H1 (cell line): Measurements from ENCODE around the gene TTYH2. TPM values are rescaled to one million over a fixed set of nuclear protein-coding genes. Genes with fewer than 3 reads are reported as not detected.

Source experiments
- CTCF ChIA-PET: fragments of 300-600 bp; sonication (Branson Sonifier 250); formaldehyde crosslinking; loops from one replicate; lab custom pipeline; 2021; ENCODE audit not compliant: partially characterized antibody; lab: Charles Lee
- POLR2A ChIA-PET: fragments of 300-600 bp; sonication (Branson Sonifier 250); formaldehyde crosslinking; loops from one replicate; lab custom pipeline; 2021; ENCODE audit warnings: inconsistent platforms; ENCODE audit not compliant: partially characterized antibody; lab: Charles Lee
- DNase-seq, 2 experiments: peaks; one replicate each; pipeline versions ENCODE4 v3.0.0 to v3.0.0-alpha.2; 2010 to 2022; ENCODE audit warnings: low spot score in 2 of 2, low read depth in 1 of 2, mixed read lengths in 1 of 2
- FAIRE-seq: peaks from 2 replicates; lab custom pipeline; 2011; peaks lifted over from hg19 to GRCh38; lab: Jason Lieb, UNC
- H2AFZ ChIP-seq: 2 replicates; pipeline ENCODE4 v1.8.1; 2012; ENCODE audit warnings: low read length, inconsistent platforms
- H2AK5ac ChIP-seq: 2 replicates; pipeline ENCODE4 v1.6.1; 2013; ENCODE audit warnings: low read depth, low read length
- H2BK120ac ChIP-seq: replicated peaks from 2 replicates; pipeline ENCODE3; 2013; ENCODE audit warnings: low read depth, low read length, inconsistent platforms
- H2BK12ac ChIP-seq: 2 replicates; pipeline ENCODE4 v1.6.1; 2013; ENCODE audit warnings: low read depth, low read length
- H2BK15ac ChIP-seq: 2 replicates; pipeline ENCODE4 v1.6.1; 2013; ENCODE audit warnings: low read length
- H2BK20ac ChIP-seq: 2 replicates; pipeline ENCODE4 v1.6.1; 2013; ENCODE audit warnings: low read length
- H2BK5ac ChIP-seq: 2 replicates; pipeline ENCODE4 v1.6.1; 2013; ENCODE audit warnings: low read depth, low read length
- H3K14ac ChIP-seq: 2 replicates; pipeline ENCODE4 v1.6.1; 2013; ENCODE audit warnings: inconsistent platforms; ENCODE audit not compliant: insufficient read length
- H3K18ac ChIP-seq: 2 replicates; pipeline ENCODE4 v1.6.1; 2013; ENCODE audit warnings: low read length; ENCODE audit errors: extremely low read depth
- H3K23ac ChIP-seq: 2 replicates; pipeline ENCODE4 v1.6.1; 2013; ENCODE audit warnings: inconsistent platforms; ENCODE audit not compliant: insufficient read length
- H3K23me2 ChIP-seq: 2 replicates; pipeline ENCODE4 v1.6.1; 2013; ENCODE audit warnings: low read depth, low read length
- H3K27ac ChIP-seq: 2 replicates; pipeline ENCODE4 v1.6.1; 2011; ENCODE audit warnings: low read depth, low read length, inconsistent platforms
- H3K27me3 ChIP-seq, 4 experiments: replicated peaks in 1 of 4; 1 replicate in 1 of 4; 2 replicates in 3 of 4; pipeline versions ENCODE4 v1.6.1 to v1.8.1; 2011 to 2013; ENCODE audit warnings: low read length in 3 of 4, mild to moderate bottlenecking in 3 of 4, inconsistent platforms in 2 of 4, mixed read lengths in 2 of 4, moderate library complexity in 1 of 4; ENCODE audit not compliant: control insufficient read depth in 3 of 4, insufficient read depth in 3 of 4; ENCODE audit errors: extremely low read depth in 1 of 4
- H3K36me3 ChIP-seq, 4 experiments: 2 replicates each; pipeline versions ENCODE4 v1.6.1 to v1.8.1; 2011 to 2013; ENCODE audit warnings: mild to moderate bottlenecking in 4 of 4, low read length in 3 of 4, moderate library complexity in 2 of 4, control low read depth in 1 of 4, inconsistent platforms in 1 of 4; ENCODE audit not compliant: insufficient read depth in 4 of 4, control insufficient read depth in 2 of 4
- H3K4ac ChIP-seq: replicated peaks from 2 replicates; pipeline ENCODE3; 2013; ENCODE audit warnings: low read length, low read depth, mixed read lengths, inconsistent platforms; ENCODE audit not compliant: insufficient read length
- H3K4me1 ChIP-seq, 4 experiments: replicated peaks in 1 of 4; 1 replicate in 1 of 4; 2 replicates in 3 of 4; pipeline versions ENCODE4 v1.6.1 to v1.8.1; 2011 to 2013; ENCODE audit warnings: low read length in 3 of 4, inconsistent platforms in 2 of 4, mixed read lengths in 1 of 4; ENCODE audit not compliant: insufficient read depth in 4 of 4, control insufficient read depth in 3 of 4
- H3K4me2 ChIP-seq, 2 experiments: 2 replicates each; pipeline versions ENCODE4 v1.6.1 to v1.8.1; 2011 to 2013; ENCODE audit warnings: low read depth in 2 of 2, low read length in 2 of 2, control low read depth in 1 of 2, inconsistent platforms in 1 of 2, mild to moderate bottlenecking in 1 of 2; ENCODE audit not compliant: insufficient read depth in 1 of 2
- H3K4me3 ChIP-seq, 4 experiments: fragments of 200-600, 300-600 bp in 1 of 4; sonication (generic), shearing (Covaris generic), sonication (Bioruptor Twin) in 1 of 4; 2 replicates each; pipeline versions ENCODE4 v1.5.1 to v1.8.1; 2011 to 2016; ENCODE audit warnings: low read length in 4 of 4, low read depth in 3 of 4, control low read depth in 2 of 4, inconsistent platforms in 2 of 4, mild to moderate bottlenecking in 2 of 4, mixed read lengths in 1 of 4, moderate library complexity in 1 of 4; ENCODE audit not compliant: insufficient read depth in 2 of 4; ENCODE audit errors: extremely low read depth in 1 of 4
- H3K56ac ChIP-seq: replicated peaks from 2 replicates; pipeline ENCODE3; 2013; ENCODE audit warnings: low read depth, mild to moderate bottlenecking, mixed read lengths, low read length, inconsistent platforms; ENCODE audit not compliant: insufficient read length
- H3K79me1 ChIP-seq: 2 replicates; pipeline ENCODE4 v1.6.1; 2013; ENCODE audit warnings: low read depth, low read length, control low read depth
- H3K79me2 ChIP-seq, 2 experiments: 2 replicates each; pipeline versions ENCODE4 v1.6.1 to v1.8.1; 2012 to 2013; ENCODE audit warnings: low read length in 2 of 2, mild to moderate bottlenecking in 2 of 2, inconsistent platforms in 1 of 2; ENCODE audit not compliant: insufficient read depth in 2 of 2, control insufficient read depth in 1 of 2
- H3K9ac ChIP-seq, 4 experiments: replicated peaks in 1 of 4; 1 replicate in 1 of 4; 2 replicates in 3 of 4; pipeline versions ENCODE4 v1.6.1 to v1.8.1; 2011 to 2013; ENCODE audit warnings: low read depth in 3 of 4, low read length in 3 of 4, control low read depth in 2 of 4, mild to moderate bottlenecking in 2 of 4, moderate library complexity in 2 of 4, inconsistent platforms in 1 of 4; ENCODE audit errors: extremely low read depth in 1 of 4
- H3K9me3 ChIP-seq, 2 experiments: 2 replicates each; pipeline versions ENCODE4 v1.6.1 to v1.8.1; 2012 to 2013; ENCODE audit warnings: mild to moderate bottlenecking in 2 of 2, moderate library complexity in 2 of 2, control low read depth in 1 of 2, inconsistent platforms in 1 of 2, low read depth in 1 of 2, low read length in 1 of 2, mixed read lengths in 1 of 2; ENCODE audit not compliant: insufficient read depth in 2 of 2
- H4K20me1 ChIP-seq, 2 experiments: replicated peaks in 1 of 2; 2 replicates each; pipeline versions ENCODE3 to v1.8.1; 2011 to 2013; ENCODE audit warnings: inconsistent platforms in 2 of 2, low read length in 2 of 2, mild to moderate bottlenecking in 1 of 2; ENCODE audit not compliant: insufficient read depth in 2 of 2, control insufficient read depth in 1 of 2
- H4K5ac ChIP-seq: 2 replicates; pipeline ENCODE4 v1.6.1; 2013; ENCODE audit warnings: low read length, low read depth, mixed read lengths, inconsistent platforms; ENCODE audit not compliant: insufficient read length
- H4K8ac ChIP-seq: 2 replicates; pipeline ENCODE4 v1.8.0; 2013; ENCODE audit warnings: mild to moderate bottlenecking, moderate library complexity, low read length, inconsistent platforms; ENCODE audit not compliant: insufficient read depth; ENCODE audit errors: extremely low read depth
- H4K91ac ChIP-seq: replicated peaks from 2 replicates; pipeline ENCODE3; 2013; ENCODE audit warnings: low read length, mixed read lengths, inconsistent platforms; ENCODE audit not compliant: insufficient read length
- BACH1 ChIP-seq: IDR thresholded peaks from 2 replicates; pipeline ENCODE4 v1.6.1; 2012; ENCODE audit warnings: low read length, improper control_type of control experiment
- CBX8 ChIP-seq: fragments of 300-800, 300-1000 bp; sonication (generic); IDR thresholded peaks from 2 replicates; pipeline ENCODE4 v1.7.1; 2016; ENCODE audit warnings: low read depth, low read length, borderline replicate concordance
- CHD2 ChIP-seq: IDR thresholded peaks from 2 replicates; pipeline ENCODE4 v1.6.1; 2012; ENCODE audit warnings: low read length, improper control_type of control experiment
- CTCF ChIP-seq, 3 experiments: IDR thresholded peaks; 1 replicate in 2 of 3; 2 replicates in 1 of 3; pipeline versions ENCODE4 v1.5.1 to v1.6.1; 2011; ENCODE audit warnings: low read length in 3 of 3, mild to moderate bottlenecking in 3 of 3, inconsistent platforms in 2 of 3, low read depth in 1 of 3, moderate library complexity in 1 of 3; ENCODE audit not compliant: insufficient read depth in 1 of 3; ENCODE audit errors: control extremely low read depth in 1 of 3
- FOSL1 ChIP-seq: IDR thresholded peaks from 2 replicates; pipeline ENCODE4 v1.6.1; 2011; ENCODE audit warnings: mild to moderate bottlenecking, low read depth, low read length, moderate library complexity; ENCODE audit not compliant: insufficient read depth
- HDAC6 ChIP-seq: IDR thresholded peaks from one replicate; pipeline ENCODE4 v1.7.1; 2012; ENCODE audit warnings: low read depth, mild to moderate bottlenecking, inconsistent platforms, low read length, moderate library complexity
- JUN ChIP-seq: IDR thresholded peaks from 2 replicates; pipeline ENCODE4 v1.6.1; 2011; ENCODE audit warnings: low read depth, mild to moderate bottlenecking, improper control_type of control experiment, low read length
- RBBP5 ChIP-seq: IDR thresholded peaks from 2 replicates; pipeline ENCODE4 v1.7.1; 2012; ENCODE audit warnings: low read depth, mild to moderate bottlenecking, inconsistent platforms, low read length, moderate library complexity, borderline replicate concordance
- SAP30 ChIP-seq: fragments of 300-600 bp; sonication (generic); IDR thresholded peaks from 2 replicates; pipeline ENCODE4 v1.7.1; 2012; ENCODE audit warnings: low read length, moderate library complexity, mild to moderate bottlenecking, inconsistent platforms; ENCODE audit not compliant: insufficient read depth, insufficient replicate concordance
- SRF ChIP-seq: IDR thresholded peaks from 2 replicates; pipeline ENCODE4 v1.6.1; 2011; ENCODE audit warnings: mild to moderate bottlenecking, low read depth, low read length, moderate library complexity
- TBP ChIP-seq: IDR thresholded peaks from 2 replicates; pipeline ENCODE4 v1.6.1; 2011; ENCODE audit warnings: low read depth, low read length, improper control_type of control experiment
- ZNF274 ChIP-seq: IDR thresholded peaks from 2 replicates; pipeline ENCODE4 v1.7.0; 2012; ENCODE audit warnings: low read length, borderline replicate concordance; ENCODE audit errors: extremely low read depth
- WGBS, 2 experiments: shearing (Covaris generic) in 1 of 2; methylation state at CpG; one replicate each; pipeline versions ENCODE4 v1.1.6 to v1.1.7; 2013 to 2015; ENCODE audit warnings: low lambda C conversion rate in 2 of 2, mixed read lengths in 2 of 2, inconsistent platforms in 1 of 2, low coverage in 1 of 2, missing lambda C conversion rate in 1 of 2; ENCODE audit not compliant: insufficient replicate concordance in 2 of 2, insufficient coverage in 1 of 2, insufficient read length in 1 of 2; ENCODE audit errors: extremely low coverage in 1 of 2, missing lambda C conversion rate in 1 of 2; 5-methylcytosine and 5-hydroxymethylcytosine counted together
- polyA plus RNA-seq, 7 experiments: library from polyadenylated mRNA; depleted of rRNA in 3 of 7; stranded (reverse) in 5 of 7; unstranded in 2 of 7; fragments of >200 nt in 5 of 7; fragments of 200-250 nt in 2 of 7; gene quantifications; 1 replicate in 5 of 7; 2 replicates in 1 of 7; 4 replicates in 1 of 7; pipeline versions ENCODE4 v1.2.1 to v1.2.3, GENCODE V29; 2011 to 2013; ENCODE audit warnings: missing spikeins in 2 of 7, mixed read lengths in 2 of 7
- total RNA-seq: library from RNA; stranded (reverse); fragmentation: NEBNext Ultra II Directional; extraction: Animal tissue kit (Norgen Biotek cat#: 25700); gene quantifications from 2 replicates; pipeline ENCODE4 v1.2.1, GENCODE V29; 2021

TTYH2 gene
- total and polyA plus RNA-seq, 2 of the 8 experiments (the other 6 are each of a cell fraction or from before 2014, with no cell fraction given): 3.2 to 9.2 TPM

GRCh38 chr17:74262601-74263000 is 49.2 kb downstream of the TTYH2 start:
- ChIA-PET CTCF (interaction anchor here (1.0 to 4.1 kb wide), 4 partner anchors 23 to 90 kb away, joined by 3 to 16 read pairs (median 3); no protein-coding TSS in a partner anchor), POLR2A (interaction anchor here (1.6 kb wide), 1 partner anchor 57 kb away, joined by 4 read pairs; no protein-coding TSS in a partner anchor)
- Histone ChIP-seq H3K79me2 (no peaks in the 10 kb centered on the region), H2AK5ac (no peak overlapping the region), H4K20me1 (no peaks in the 10 kb centered on the region), H4K91ac (peak overlapping the region; percentile 27), H2BK120ac (no peak overlapping the region), H3K18ac (no peak overlapping the region), H3K4me3 (no peak overlapping the region), H4K5ac (no peak overlapping the region), H3K4ac (no peak overlapping the region), H3K4me1 (peaks cover 0 to 21% (median 13%) of the 10 kb centered on the region in 4 experiments; a peak in 6 of 7 replicates), H3K23me2 (no peaks in the 10 kb centered on the region; the same call in 1 of the 2 replicates), H3K79me1 (no peaks in the 10 kb centered on the region), H3K23ac (no peak overlapping the region), H3K56ac (no peak overlapping the region), H4K8ac (no peak overlapping the region), H3K27ac (no peak overlapping the region), H2BK15ac (peak overlapping the region; percentile 5; the same call in 1 of the 2 replicates), H3K14ac (no peak overlapping the region), H3K27me3 (no peaks in the 10 kb centered on the region), H2BK5ac (no peak overlapping the region), H2BK20ac (no peak overlapping the region), H3K9me3 (no peaks in the 10 kb centered on the region), H2AFZ (no peak overlapping the region), H3K9ac (no peak overlapping the region), H3K4me2 (no peak overlapping the region), H3K36me3 (no peaks in the 10 kb centered on the region), H2BK12ac (no peak overlapping the region)
- WGBS, 2 experiments: 87% methylated on average over 7 of the region's 7 CpGs; no CpG with 5 or more reads in 1 of the 2 experiments
- no peak for DNase-seq
- FAIRE-seq: no peak
- TF ChIP-seq CBX8 (no peak), FOSL1 (no peak), TBP (no peak), CTCF (IDR thresholded peaks at IDR 0.05; ENCODE audit: control extremely low read depth in 1 of 3, insufficient read depth in 1 of 3, low read depth in 1 of 3, low read length in 3 of 3) (no peak), RBBP5 (no peak), BACH1 (no peak), ZNF274 (no peak), SRF (no peak), JUN (no peak), CHD2 (no peak), SAP30 (no peak), HDAC6 (no peak)
